ENCODE measurements around the gene ETFRF1.

The ETFRF1 gene

GRCh38 chr12:25213338-25213737, 18.3 kb downstream of the ETFRF1 start:
- DNase-seq (ENCODE audit: low read depth, low spot score), result no peak

GRCh38 chr12:25236190-25236589, 41.2 kb downstream of the ETFRF1 start:
- DNase-seq (ENCODE audit: low read depth, low spot score), result no peak

GRCh38 chr12:25236626-25237025, 41.6 kb downstream of the ETFRF1 start:
- no peak for DNase-seq (ENCODE audit: low read depth, low spot score)

- DNase-seq (ENCODE audit: low read depth, low spot score), result no peak
These were observed 46.4 kb downstream of the ETFRF1 start for GRCh38 chr12:25241167-25242020.

GRCh38 chr12:25242981-25243679, 48.1 kb downstream of the ETFRF1 start:
- no peak for DNase-seq (ENCODE audit: low read depth, low spot score)

GRCh38 chr12:25243680-25243990, 48.6 kb downstream of the ETFRF1 start:
- DNase-seq (ENCODE audit: low read depth, low spot score), result no peak

GRCh38 chr12:25245491-25245890, 50.5 kb downstream of the ETFRF1 start:
- no peak for DNase-seq (ENCODE audit: low read depth, low spot score)

- DNase-seq (ENCODE audit: low read depth, low spot score), result peak; percentile 74
These were observed 53.1 kb downstream of the ETFRF1 start for GRCh38 chr12:25248137-25248536.

GRCh38 chr12:25248732-25249131, 53.7 kb downstream of the ETFRF1 start:
- DNase-seq (ENCODE audit: low read depth, low spot score), result no peak

- DNase-seq (ENCODE audit: low read depth, low spot score), result peak; percentile 58
These were observed 55.1 kb downstream of the ETFRF1 start for GRCh38 chr12:25249931-25250738.

GRCh38 chr12:25250744-25251730, 56.0 kb downstream of the ETFRF1 start, which contains the start of gene KRAS:
KRAS (minus strand) TSS chr12:25250929.
- peak; percentile 93 for DNase-seq (ENCODE audit: low read depth, low spot score)

GRCh38 chr12:25251769-25252168, 56.7 kb downstream of the ETFRF1 start:
- DNase-seq (ENCODE audit: low read depth, low spot score), result no peak

- no peak for DNase-seq (ENCODE audit: low read depth, low spot score)
These were observed 57.9 kb downstream of the ETFRF1 start for GRCh38 chr12:25252946-25253345.

GRCh38 chr12:25253371-25254068, 58.5 kb downstream of the ETFRF1 start:
- no peak for DNase-seq (ENCODE audit: low read depth, low spot score)

GRCh38 chr12:25254271-25254880, 59.3 kb downstream of the ETFRF1 start:
- peak; percentile 19 for DNase-seq (ENCODE audit: low read depth, low spot score)
